IMR-90 (cell line): ENCODE results near the gene GALNT8. TPM values are rescaled to one million over a fixed set of nuclear protein-coding genes. Genes with fewer than 3 reads are reported as not detected.

ENCODE experiments used
- ATAC-seq: fragments of 200-7000 bp; cut with Tn5 transposase; 2 replicates; pipeline ENCODE4 v1.9.1; 2020; ENCODE audit warnings: low read depth, mild to moderate bottlenecking, moderate library complexity
- BruUV-seq: library from RNA; stranded (reverse); fragments of 400-500 nt; replicated peaks from 2 replicates; lab custom pipeline; 2021; lab: Mats Ljungman, UMichigan
- CTCF ChIA-PET: fragments of 300-600 bp; formaldehyde crosslinking; extraction: SDS; loops from one replicate; lab custom pipeline; 2021; ENCODE audit warnings: antibody characterized with exemption; lab: Yijun Ruan, JAX
- POLR2A ChIA-PET: fragments of 300-600 bp; sonication (Branson Sonifier 250); formaldehyde crosslinking; loops from one replicate; lab custom pipeline; 2022; ENCODE audit warnings: antibody characterized with exemption; ENCODE audit not compliant: unreplicated experiment; lab: Charles Lee
- DNase-seq: peaks from one replicate; pipeline ENCODE4 v3.0.0; 2013
- H2AFZ ChIP-seq: replicated peaks from 2 replicates; pipeline ENCODE3; 2013; ENCODE audit warnings: low read length, mild to moderate bottlenecking; ENCODE audit not compliant: poor library complexity
- H2AK5ac ChIP-seq: 2 replicates; pipeline ENCODE4 v1.6.1; 2013; ENCODE audit warnings: low read depth, low read length, inconsistent platforms
- H2AK9ac ChIP-seq: replicated peaks from 2 replicates; pipeline ENCODE3; 2013; ENCODE audit warnings: mild to moderate bottlenecking, low read depth, low read length, moderate library complexity; ENCODE audit not compliant: poor library complexity
- H2BK120ac ChIP-seq: 2 replicates; pipeline ENCODE4 v1.6.1; 2013; ENCODE audit warnings: low read depth, low read length, inconsistent platforms
- H2BK15ac ChIP-seq: 3 replicates; pipeline ENCODE4 v1.6.1; 2013; ENCODE audit warnings: low read depth, low read length, inconsistent platforms
- H2BK20ac ChIP-seq: 2 replicates; pipeline ENCODE4 v1.6.1; 2013; ENCODE audit warnings: low read depth, mild to moderate bottlenecking, inconsistent platforms, low read length, moderate library complexity
- H2BK5ac ChIP-seq: 2 replicates; pipeline ENCODE4 v1.6.1; 2013; ENCODE audit warnings: mild to moderate bottlenecking, low read depth, low read length, inconsistent platforms; ENCODE audit not compliant: poor library complexity, severe bottlenecking
- H3K14ac ChIP-seq: replicated peaks from 2 replicates; pipeline ENCODE4 v1.6.1; 2013; ENCODE audit warnings: low read depth, low read length, inconsistent platforms
- H3K18ac ChIP-seq: 2 replicates; pipeline ENCODE4 v1.6.1; 2013; ENCODE audit warnings: low read depth, low read length, control low read depth
- H3K23ac ChIP-seq: 2 replicates; pipeline ENCODE4 v1.6.1; 2013; ENCODE audit warnings: low read depth, low read length, inconsistent platforms
- H3K27ac ChIP-seq: 2 replicates; pipeline ENCODE4 v1.5.1; 2013; ENCODE audit warnings: mild to moderate bottlenecking, control low read depth, low read length; ENCODE audit not compliant: insufficient read depth
- H3K27me3 ChIP-seq: 2 replicates; pipeline ENCODE4 v1.6.1; 2013; ENCODE audit warnings: low read length; ENCODE audit not compliant: control insufficient read depth, insufficient read depth
- H3K36me3 ChIP-seq: 2 replicates; pipeline ENCODE4 v1.6.1; 2013; ENCODE audit warnings: low read length, mixed read lengths; ENCODE audit not compliant: control insufficient read depth, insufficient read depth
- H3K4ac ChIP-seq: 2 replicates; pipeline ENCODE4 v1.6.1; 2013; ENCODE audit warnings: low read depth, low read length, inconsistent platforms
- H3K4me1 ChIP-seq: 2 replicates; pipeline ENCODE4 v1.6.1; 2013; ENCODE audit warnings: low read length, mixed read lengths; ENCODE audit not compliant: control insufficient read depth, insufficient read depth
- H3K4me2 ChIP-seq: 2 replicates; pipeline ENCODE4 v1.6.1; 2013; ENCODE audit warnings: low read depth, mild to moderate bottlenecking, control low read depth, low read length, moderate library complexity
- H3K4me3 ChIP-seq: 2 replicates; pipeline ENCODE4 v1.5.1; 2013; ENCODE audit warnings: low read depth, mild to moderate bottlenecking, control low read depth, low read length, moderate library complexity; ENCODE audit not compliant: insufficient read depth
- H3K56ac ChIP-seq: 2 replicates; pipeline ENCODE4 v1.6.1; 2013; ENCODE audit warnings: low read length, inconsistent platforms; ENCODE audit not compliant: insufficient read depth; ENCODE audit errors: extremely low read depth
- H3K79me1 ChIP-seq, 2 experiments: 2 replicates each; pipeline ENCODE4 v1.6.1; 2013; ENCODE audit warnings: low read length in 2 of 2, inconsistent platforms in 1 of 2, low read depth in 1 of 2
- H3K9ac ChIP-seq: 2 replicates; pipeline ENCODE4 v1.6.1; 2013; ENCODE audit warnings: low read depth, low read length, control low read depth
- H3K9me1 ChIP-seq: 2 replicates; pipeline ENCODE4 v1.6.1; 2013; ENCODE audit warnings: low read length, inconsistent platforms; ENCODE audit not compliant: insufficient read depth
- H3K9me3 ChIP-seq: 2 replicates; pipeline ENCODE4 v1.6.1; 2013; ENCODE audit warnings: low read length; ENCODE audit not compliant: control insufficient read depth, insufficient read depth
- H4K20me1 ChIP-seq: 2 replicates; pipeline ENCODE4 v1.6.1; 2013; ENCODE audit warnings: low read length, inconsistent platforms; ENCODE audit not compliant: insufficient read depth
- H4K5ac ChIP-seq: 2 replicates; pipeline ENCODE4 v1.6.1; 2013; ENCODE audit warnings: mild to moderate bottlenecking, low read depth, low read length, control low read depth
- H4K8ac ChIP-seq, 2 experiments: 2 replicates each; pipeline ENCODE4 v1.6.1; 2013; ENCODE audit warnings: low read depth in 2 of 2, low read length in 2 of 2, control low read depth in 1 of 2, inconsistent platforms in 1 of 2
- H4K91ac ChIP-seq: 2 replicates; pipeline ENCODE4 v1.6.1; 2013; ENCODE audit warnings: low read depth, low read length, inconsistent platforms; ENCODE audit not compliant: insufficient read depth
- BHLHE40 ChIP-seq: fragments of 150-350 bp; IDR thresholded peaks from 2 replicates; pipeline ENCODE4 v1.6.1; 2016; ENCODE audit warnings: mild to moderate bottlenecking, low read depth, low read length
- CHD1 ChIP-seq: IDR thresholded peaks from 2 replicates; pipeline ENCODE4 v1.6.1; 2012; ENCODE audit warnings: low read depth, low read length, improper control_type of control experiment
- MAZ ChIP-seq: IDR thresholded peaks from 2 replicates; pipeline ENCODE4 v1.6.1; 2012; ENCODE audit warnings: low read depth, mild to moderate bottlenecking, low read length, improper control_type of control experiment, moderate library complexity, borderline replicate concordance
- RAD21 ChIP-seq: IDR thresholded peaks from 2 replicates; pipeline ENCODE4 v1.6.1; 2012; ENCODE audit warnings: low read length, improper control_type of control experiment
- RFX5 ChIP-seq: IDR thresholded peaks from 2 replicates; pipeline ENCODE4 v1.8.0; 2012; ENCODE audit warnings: low read depth, mild to moderate bottlenecking, low read length, moderate library complexity
- WGBS, 2 experiments: methylation state at CpG; one replicate each; pipeline versions ENCODE4 v1.1.5 to v1.1.7; 2013; ENCODE audit warnings: missing lambda C conversion rate in 2 of 2; ENCODE audit not compliant: insufficient read length in 1 of 2; ENCODE audit errors: extremely low coverage in 2 of 2; 5-methylcytosine and 5-hydroxymethylcytosine counted together
- dilution Hi-C: fragments of 300-500 bp; cut with HindIII; formaldehyde crosslinking; loops from one replicate; pipeline ENCODE4 v1.14.3; 2018; ENCODE audit warnings: low sequenced_read_pairs; ENCODE audit not compliant: unreplicated experiment
- in situ Hi-C: fragments of 300-500 bp; cut with MboI; formaldehyde crosslinking; loops from 3 replicates; pipeline ENCODE4 v1.14.3; 2019; ENCODE audit warnings: low sequenced_read_pairs, inconsistent platforms, mixed read lengths
- intact Hi-C: fragments of 100-400 bp; cut with micrococcal nuclease; formaldehyde crosslinking; loops from 2 replicates; pipeline ENCODE4 v1.10.0; 2022
- polyA plus RNA-seq, 3 experiments: library from polyadenylated mRNA; depleted of rRNA; stranded (reverse); fragments of >200 nt; gene quantifications; 2 replicates each; pipeline ENCODE4 v1.2.3, GENCODE V29; 2012; ENCODE audit warnings: low replicate concordance in 1 of 3
- total RNA-seq: library from RNA; depleted of rRNA; stranded (reverse); fragments of >200 nt; gene quantifications from 2 replicates; pipeline ENCODE4 v1.2.3, GENCODE V29; 2012

The GALNT8 gene
- total and polyA plus RNA-seq, 2 of the 4 experiments (the other 2 are of a cell fraction): not detected

- no peak for TF ChIP-seq CHD1
- TF ChIP-seq MAZ: no peak
- no peak for TF ChIP-seq RFX5
- TF ChIP-seq RAD21: no peak
- TF ChIP-seq BHLHE40: no peak
- in situ Hi-C loops: no loop called here
- CTCF ChIA-PET: no interaction called here
- no CpG with 5 or more reads among the region's 5 CpGs for WGBS, 2 experiments
- Histone ChIP-seq H3K23ac (no peak overlapping the region), H3K9me1 (no peaks in the 10 kb centered on the region), H3K18ac (no peak overlapping the region), H2AK9ac (no peak overlapping the region), H4K91ac (no peak overlapping the region), H3K79me1 (no peaks in the 10 kb centered on the region), H3K27me3 (no peaks in the 10 kb centered on the region), H2AFZ (no peak overlapping the region), H2AK5ac (no peak overlapping the region), H3K4ac (no peak overlapping the region), H4K8ac (no peak overlapping the region), H4K5ac (no peak overlapping the region), H3K36me3 (no peaks in the 10 kb centered on the region), H2BK20ac (no peak overlapping the region), H3K4me2 (no peak overlapping the region), H3K27ac (no peak overlapping the region), H3K4me1 (no peaks in the 10 kb centered on the region), H2BK120ac (no peak overlapping the region), H3K9me3 (no peaks in the 10 kb centered on the region; the same call in 1 of the 2 replicates), H3K14ac (no peak overlapping the region), H3K9ac (no peak overlapping the region), H3K56ac (no peak overlapping the region), H2BK15ac (no peak overlapping the region), H2BK5ac (no peak overlapping the region), H4K20me1 (no peaks in the 10 kb centered on the region), H3K4me3 (no peak overlapping the region)
- DNase-seq: no peak
- no TSS peak for BruUV-seq
- dilution Hi-C loops: no loop called here
- POLR2A ChIA-PET: no interaction called here
- intact Hi-C loops: no loop called here
- ATAC-seq: no peak
These were observed 66.6 kb downstream of the GALNT8 start for GRCh38 chr12:4786795-4787194.
